MCF 10A (cell line): ENCODE data around the gene RAP1GAP2. TPM values are rescaled to one million over a fixed set of nuclear protein-coding genes. Genes with fewer than 3 reads are reported as not detected.

Source experiments
- BruUV-seq: library from RNA; stranded (reverse); fragments of 400-500 nt; replicated peaks from 2 replicates; lab custom pipeline; 2021; lab: Mats Ljungman, UMichigan
- CTCF ChIA-PET: fragments of 300-600 bp; sonication (Branson Sonifier 250); formaldehyde crosslinking; extraction: SDS; loops from one replicate; lab custom pipeline; 2021; ENCODE audit warnings: antibody characterized with exemption, inconsistent platforms; lab: Yijun Ruan, JAX
- POLR2A ChIA-PET: fragments of 300-600, 350-650 bp; sonication (Branson Sonifier 250); formaldehyde crosslinking; extraction: SDS; loops from one replicate; lab custom pipeline; 2020; ENCODE audit warnings: antibody characterized with exemption, inconsistent platforms; lab: Yijun Ruan, JAX
- DNase-seq: peaks from one replicate; pipeline ENCODE4 v3.0.0-alpha.2; 2018; ENCODE audit not compliant: unreplicated experiment
- H3K27ac Mint-ChIP-seq: one replicate; pipeline ENCODE4 v1.8.0; 2022; ENCODE audit warnings: mild to moderate bottlenecking, low read depth, mixed read lengths; ENCODE audit not compliant: unreplicated experiment
- H3K27me3 Mint-ChIP-seq: one replicate; pipeline ENCODE4 v1.8.0; 2022; ENCODE audit warnings: mixed read lengths; ENCODE audit not compliant: insufficient read depth, unreplicated experiment
- H3K36me3 Mint-ChIP-seq: one replicate; pipeline ENCODE4 v1.8.0; 2022; ENCODE audit warnings: mild to moderate bottlenecking, moderate library complexity, mixed read lengths; ENCODE audit not compliant: insufficient read depth, unreplicated experiment
- H3K4me1 Mint-ChIP-seq: one replicate; pipeline ENCODE4 v1.8.0; 2022; ENCODE audit warnings: mixed read lengths; ENCODE audit not compliant: insufficient read depth, unreplicated experiment
- H3K4me3 Mint-ChIP-seq: one replicate; pipeline ENCODE4 v1.8.0; 2022; ENCODE audit warnings: mild to moderate bottlenecking, moderate library complexity, mixed read lengths; ENCODE audit not compliant: unreplicated experiment
- H3K9me3 Mint-ChIP-seq: one replicate; pipeline ENCODE4 v1.8.0; 2022; ENCODE audit warnings: mixed read lengths; ENCODE audit not compliant: unreplicated experiment
- intact Hi-C: fragments of 100-400 bp; cut with micrococcal nuclease; formaldehyde crosslinking; loops from 2 replicates; pipeline ENCODE4 v1.14.1; 2022
- total RNA-seq: library from RNA; stranded (reverse); gene quantifications from 2 replicates; pipeline ENCODE4 v1.2.3, GENCODE V29; 2022
- TF ChIP-seq, protein P1 (sequence below): fragments of 200-600 bp; IDR thresholded peaks from one replicate; pipeline ENCODE4 v1.8.0; 2022; ENCODE audit warnings: antibody characterized with exemption, mild to moderate bottlenecking; ENCODE audit not compliant: unreplicated experiment

The RAP1GAP2 gene
- total RNA-seq, 1 experiment from 2014 or later: 40.2 TPM

DNA sequence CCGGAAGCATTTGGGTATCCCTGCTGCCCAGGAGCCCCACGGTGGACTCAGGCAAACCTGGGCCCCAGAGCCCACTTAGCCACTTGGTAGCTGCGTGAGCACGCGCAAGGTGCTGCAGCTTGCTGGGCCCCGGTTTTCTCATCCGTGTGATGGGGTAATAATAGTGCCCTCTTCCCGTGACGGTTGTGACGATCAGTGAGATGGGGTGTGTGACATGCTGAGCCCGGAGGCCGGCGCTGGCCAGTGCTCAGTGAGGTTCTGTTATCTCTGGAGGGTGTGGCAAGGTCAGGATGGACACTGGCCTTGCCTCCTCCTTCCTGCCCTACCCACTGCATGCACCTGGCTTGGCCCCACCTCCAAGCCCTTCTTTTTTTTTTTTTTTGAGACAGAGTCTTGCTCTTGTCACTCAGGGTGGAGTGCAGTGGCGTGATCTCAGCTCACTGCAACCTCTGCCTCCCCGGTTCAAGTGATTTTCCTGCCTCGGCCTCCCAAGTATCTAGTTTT lies 82.6 kb downstream of the RAP1GAP2 start:
- Mint-ChIP-seq H3K27ac (no peak overlapping the region), H3K27me3 (no peaks in the 10 kb centered on the region), H3K9me3 (no peaks in the 10 kb centered on the region), H3K36me3 (peaks cover 4% of the 10 kb centered on the region), H3K4me3 (no peak overlapping the region), H3K4me1 (peaks cover 6% of the 10 kb centered on the region)
- no peak for DNase-seq
- BruUV-seq: no TSS peak
- TF ChIP-seq, protein P1, sequence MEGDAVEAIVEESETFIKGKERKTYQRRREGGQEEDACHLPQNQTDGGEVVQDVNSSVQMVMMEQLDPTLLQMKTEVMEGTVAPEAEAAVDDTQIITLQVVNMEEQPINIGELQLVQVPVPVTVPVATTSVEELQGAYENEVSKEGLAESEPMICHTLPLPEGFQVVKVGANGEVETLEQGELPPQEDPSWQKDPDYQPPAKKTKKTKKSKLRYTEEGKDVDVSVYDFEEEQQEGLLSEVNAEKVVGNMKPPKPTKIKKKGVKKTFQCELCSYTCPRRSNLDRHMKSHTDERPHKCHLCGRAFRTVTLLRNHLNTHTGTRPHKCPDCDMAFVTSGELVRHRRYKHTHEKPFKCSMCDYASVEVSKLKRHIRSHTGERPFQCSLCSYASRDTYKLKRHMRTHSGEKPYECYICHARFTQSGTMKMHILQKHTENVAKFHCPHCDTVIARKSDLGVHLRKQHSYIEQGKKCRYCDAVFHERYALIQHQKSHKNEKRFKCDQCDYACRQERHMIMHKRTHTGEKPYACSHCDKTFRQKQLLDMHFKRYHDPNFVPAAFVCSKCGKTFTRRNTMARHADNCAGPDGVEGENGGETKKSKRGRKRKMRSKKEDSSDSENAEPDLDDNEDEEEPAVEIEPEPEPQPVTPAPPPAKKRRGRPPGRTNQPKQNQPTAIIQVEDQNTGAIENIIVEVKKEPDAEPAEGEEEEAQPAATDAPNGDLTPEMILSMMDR: no peak
- ChIA-PET CTCF (interaction anchor here (0.6 to 1.0 kb wide), 2 partner anchors 12 to 46 kb away, joined by 3 to 4 read pairs; no protein-coding TSS in a partner anchor), POLR2A (interaction anchor here (0.5 kb wide), 1 partner anchor 20 kb away, joined by 3 read pairs; no protein-coding TSS in a partner anchor)
- intact Hi-C loops: no loop called here

DNA sequence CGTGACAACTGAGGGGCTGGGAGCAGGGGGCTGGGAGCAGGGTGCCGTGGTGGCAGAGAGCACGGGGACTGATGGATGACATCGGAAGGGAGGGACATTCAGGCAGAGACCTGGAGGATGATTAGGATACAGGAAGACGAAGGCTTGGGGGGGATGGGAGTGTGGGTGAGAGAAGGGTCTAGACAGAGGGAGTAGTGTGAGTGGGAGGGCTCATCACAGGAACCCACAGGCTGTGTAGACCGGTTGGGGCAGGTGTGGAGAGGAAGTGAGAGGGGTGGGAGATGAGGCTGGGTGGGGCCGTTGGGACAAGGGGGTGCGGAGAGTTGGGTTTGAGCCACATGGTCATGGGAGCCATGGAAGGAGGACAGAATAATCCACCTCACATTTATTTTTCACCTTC lies 83.8 kb downstream of the RAP1GAP2 start:
- ChIA-PET POLR2A (no interaction called here), CTCF (no interaction called here)
- no peak overlapping the region for H3K27ac Mint-ChIP-seq
- H3K9me3 Mint-ChIP-seq: no peaks in the 10 kb centered on the region
- BruUV-seq: no TSS peak
- no peaks in the 10 kb centered on the region for H3K27me3 Mint-ChIP-seq
- peaks cover 4% of the 10 kb centered on the region for H3K36me3 Mint-ChIP-seq
- no peak overlapping the region for H3K4me3 Mint-ChIP-seq
- TF ChIP-seq, protein P1: no peak
- DNase-seq: no peak
- H3K4me1 Mint-ChIP-seq: peaks cover 6% of the 10 kb centered on the region
- intact Hi-C loops: no loop called here

DNA sequence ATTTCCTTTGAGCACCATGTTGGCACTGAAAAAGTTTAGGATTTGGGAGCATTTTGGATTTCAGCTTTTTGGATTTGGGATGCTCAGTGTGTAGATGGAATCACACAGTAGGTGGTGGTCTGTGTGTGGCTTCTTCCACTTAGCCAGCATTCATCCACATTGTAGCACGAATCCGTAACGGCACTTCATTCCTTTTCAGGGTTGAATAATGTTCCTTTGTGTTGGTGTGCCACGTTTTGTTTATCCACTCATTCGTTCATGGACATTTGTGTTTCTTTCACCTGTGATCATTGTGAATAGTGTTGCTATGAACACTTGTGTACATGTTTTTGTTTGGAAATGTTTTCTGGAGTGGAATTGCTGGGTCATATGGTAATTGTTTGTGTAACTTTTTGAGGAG lies 85.1 kb downstream of the RAP1GAP2 start:
- TF ChIP-seq, protein P1: no peak
- Mint-ChIP-seq H3K9me3 (no peaks in the 10 kb centered on the region), H3K4me1 (peaks cover 6% of the 10 kb centered on the region), H3K27me3 (no peaks in the 10 kb centered on the region), H3K36me3 (peaks cover 4% of the 10 kb centered on the region), H3K4me3 (no peak overlapping the region), H3K27ac (no peak overlapping the region)
- no peak for DNase-seq
- intact Hi-C loops: no loop called here
- no TSS peak for BruUV-seq
- ChIA-PET POLR2A (no interaction called here), CTCF (no interaction called here)

DNA sequence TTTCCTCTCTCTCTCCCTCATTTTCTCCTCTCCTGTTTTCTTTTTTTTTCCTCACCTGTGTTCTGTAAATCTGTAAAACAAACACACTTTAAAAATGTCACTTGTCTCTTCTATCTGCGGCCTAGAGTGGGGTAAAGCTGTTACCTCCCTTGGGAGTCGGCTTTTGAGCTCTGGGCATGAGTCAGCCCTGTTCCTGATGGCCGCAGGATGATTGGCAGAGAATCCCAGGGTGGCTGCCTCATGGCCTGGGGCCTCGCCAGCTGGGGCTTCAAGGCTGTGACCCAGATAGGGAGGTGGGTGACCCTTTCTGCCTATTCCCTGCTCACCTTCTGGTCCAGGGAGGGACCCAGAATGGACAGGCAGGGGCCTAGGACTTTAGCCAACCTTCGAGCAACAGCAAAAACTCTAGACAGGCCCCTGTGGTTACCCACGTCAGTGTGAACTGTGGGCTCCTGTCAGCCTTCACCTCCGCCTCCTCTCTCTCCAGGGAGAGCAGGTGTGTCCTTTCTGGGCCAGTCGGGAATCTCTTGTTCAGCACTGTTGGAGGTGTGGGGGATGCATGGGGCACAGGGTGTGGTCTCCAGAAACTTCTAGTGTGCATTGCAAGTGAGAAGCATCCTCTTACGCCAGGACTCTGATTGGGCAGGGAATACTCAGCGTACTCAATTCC lies 87.4 kb downstream of the RAP1GAP2 start:
- peak; percentile 75 for DNase-seq
- H3K4me3 Mint-ChIP-seq: no peak overlapping the region
- peaks cover 6% of the 10 kb centered on the region for H3K4me1 Mint-ChIP-seq
- ChIA-PET POLR2A (interaction anchor here (0.7 to 0.9 kb wide), 2 partner anchors 15 to 29 kb away, joined by 4 to 5 read pairs; no protein-coding TSS in a partner anchor), CTCF (interaction anchor here (0.7 to 0.8 kb wide), 2 partner anchors 12 to 35 kb away, joined by 3 to 4 read pairs; no protein-coding TSS in a partner anchor)
- no TSS peak for BruUV-seq
- H3K27me3 Mint-ChIP-seq: no peaks in the 10 kb centered on the region
- TF ChIP-seq, protein P1: no peak
- H3K9me3 Mint-ChIP-seq: no peaks in the 10 kb centered on the region
- intact Hi-C loops: no loop called here
- H3K27ac Mint-ChIP-seq: no peak overlapping the region
- H3K36me3 Mint-ChIP-seq: peaks cover 4% of the 10 kb centered on the region
